ENCODE results near the gene LRRC30. TPM values are rescaled to one million over a fixed set of nuclear protein-coding genes. Genes with fewer than 3 reads are reported as not detected.

The LRRC30 gene
- not detected in 2 replicates for total RNA-seq

DNA sequence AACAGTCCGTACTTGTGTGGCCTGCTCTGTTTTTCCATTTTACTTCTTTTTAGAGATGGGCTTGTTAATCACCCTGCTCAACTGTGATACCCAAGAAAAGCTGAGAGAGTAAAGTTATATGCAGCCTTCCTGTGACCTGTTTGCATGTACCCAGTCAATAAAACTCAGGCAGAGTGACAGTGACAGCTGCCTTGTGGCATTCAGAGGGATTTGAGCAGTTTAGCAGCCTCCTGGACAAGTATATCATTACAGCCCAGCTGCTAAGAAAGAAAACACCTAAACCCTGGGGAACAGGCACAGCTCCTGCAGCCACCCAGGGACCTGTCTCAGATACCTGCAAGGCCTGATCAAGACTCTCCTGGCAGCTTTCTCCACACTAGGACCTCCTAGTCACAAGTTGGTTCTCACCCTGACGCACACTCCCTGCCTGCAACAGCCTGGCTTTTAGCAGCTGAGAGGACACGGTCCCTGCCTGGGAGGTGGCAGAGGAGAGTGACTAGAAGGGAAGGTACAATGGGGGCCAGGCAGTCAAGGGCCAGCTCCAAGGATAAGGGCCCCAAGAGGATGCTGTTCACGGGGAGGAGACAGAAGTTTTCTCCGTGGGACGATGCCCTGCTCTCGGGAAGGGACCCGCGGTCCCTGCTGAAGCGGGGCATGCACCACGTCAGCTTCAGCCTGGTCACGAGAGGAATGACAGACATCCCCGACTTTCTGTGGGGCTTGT lies at the start of gene LRRC30:
TSS of gene LRRC30 (plus strand) at position 464 of the 724 bp plus-strand sequence. CDS start at position 514, 50 bp downstream.

Other genes starting within 250 kb of the LRRC30 start
- 14.3 and 17.5 TPM in 2 replicates for gene LAMA1, start 113.3 kb upstream of the LRRC30 start, total RNA-seq

Data from mesangial cell (primary cell).